ENCODE results near the gene RCBTB1.

Gene RCBTB1

GRCh38 chr13:49585220-49586157 lies at the start of gene RCBTB1:
Gene RCBTB1 (minus strand): TSS chr13:49585558. CDS start chr13:49567279, 18,279 bp downstream.
- DNase-seq (ENCODE audit: low spot score): peak; percentile 97
- TF ChIP-seq, protein P1, sequence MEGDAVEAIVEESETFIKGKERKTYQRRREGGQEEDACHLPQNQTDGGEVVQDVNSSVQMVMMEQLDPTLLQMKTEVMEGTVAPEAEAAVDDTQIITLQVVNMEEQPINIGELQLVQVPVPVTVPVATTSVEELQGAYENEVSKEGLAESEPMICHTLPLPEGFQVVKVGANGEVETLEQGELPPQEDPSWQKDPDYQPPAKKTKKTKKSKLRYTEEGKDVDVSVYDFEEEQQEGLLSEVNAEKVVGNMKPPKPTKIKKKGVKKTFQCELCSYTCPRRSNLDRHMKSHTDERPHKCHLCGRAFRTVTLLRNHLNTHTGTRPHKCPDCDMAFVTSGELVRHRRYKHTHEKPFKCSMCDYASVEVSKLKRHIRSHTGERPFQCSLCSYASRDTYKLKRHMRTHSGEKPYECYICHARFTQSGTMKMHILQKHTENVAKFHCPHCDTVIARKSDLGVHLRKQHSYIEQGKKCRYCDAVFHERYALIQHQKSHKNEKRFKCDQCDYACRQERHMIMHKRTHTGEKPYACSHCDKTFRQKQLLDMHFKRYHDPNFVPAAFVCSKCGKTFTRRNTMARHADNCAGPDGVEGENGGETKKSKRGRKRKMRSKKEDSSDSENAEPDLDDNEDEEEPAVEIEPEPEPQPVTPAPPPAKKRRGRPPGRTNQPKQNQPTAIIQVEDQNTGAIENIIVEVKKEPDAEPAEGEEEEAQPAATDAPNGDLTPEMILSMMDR (IDR thresholded peaks at IDR 0.05; ENCODE audit: extremely low read depth, missing control alignments): no peak

GRCh38 chr13:49633710-49634109 lies 48.4 kb upstream of the RCBTB1 start:
- TF ChIP-seq, protein P1 (IDR thresholded peaks at IDR 0.05; ENCODE audit: extremely low read depth, missing control alignments): no peak

DNA sequence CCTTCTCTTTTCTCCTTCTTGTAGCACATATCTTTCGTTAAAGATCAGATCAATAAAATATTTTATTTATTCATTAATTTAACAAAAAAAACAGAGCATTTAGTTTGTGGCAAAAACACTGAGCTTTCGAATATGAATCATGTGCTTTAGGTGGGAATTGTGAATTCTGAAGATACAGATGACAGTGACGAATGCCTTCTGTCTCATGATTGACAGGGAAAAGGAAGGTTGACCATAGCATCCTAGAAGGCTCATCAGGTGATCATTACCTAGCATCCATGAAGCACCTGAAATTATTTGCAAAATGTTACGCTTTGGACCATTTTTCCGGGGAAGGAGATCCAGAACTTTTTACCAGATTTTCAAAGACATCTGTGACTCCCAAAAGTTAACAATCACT lies 46.8 kb upstream of the RCBTB1 start:
- DNase-seq (ENCODE audit: low spot score): no peak
- TF ChIP-seq, protein P1 (IDR thresholded peaks at IDR 0.05; ENCODE audit: extremely low read depth, missing control alignments): no peak

More at GRCh38 chr13:49633710-49634109, 48.4 kb upstream of the RCBTB1 start:
- DNase-seq (ENCODE audit: low spot score): no peak

DNA sequence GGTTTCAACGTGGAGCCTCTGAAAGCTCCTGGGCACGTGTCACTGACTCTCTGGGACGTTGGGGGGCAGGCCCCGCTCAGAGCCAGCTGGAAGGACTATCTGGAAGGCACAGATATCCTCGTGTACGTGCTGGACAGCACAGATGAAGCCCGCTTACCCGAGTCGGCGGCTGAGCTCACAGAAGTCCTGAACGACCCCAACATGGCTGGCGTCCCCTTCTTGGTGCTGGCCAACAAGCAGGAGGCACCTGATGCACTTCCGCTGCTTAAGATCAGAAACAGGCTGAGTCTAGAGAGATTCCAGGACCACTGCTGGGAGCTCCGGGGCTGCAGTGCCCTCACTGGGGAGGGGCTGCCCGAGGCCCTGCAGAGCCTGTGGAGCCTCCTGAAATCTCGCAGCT lies 45.2 kb upstream of the RCBTB1 start:
- DNase-seq (ENCODE audit: low spot score): no peak
- TF ChIP-seq, protein P1 (IDR thresholded peaks at IDR 0.05; ENCODE audit: extremely low read depth, missing control alignments): no peak

- TF ChIP-seq, protein P1 (IDR thresholded peaks at IDR 0.05; ENCODE audit: extremely low read depth, missing control alignments): no peak
- no peak for DNase-seq (ENCODE audit: low spot score)
Observed at GRCh38 chr13:49629947-49630346, 44.6 kb upstream of the RCBTB1 start.

- DNase-seq (ENCODE audit: low spot score): no peak
- TF ChIP-seq, protein P1 (IDR thresholded peaks at IDR 0.05; ENCODE audit: extremely low read depth, missing control alignments): no peak
Observed at GRCh38 chr13:49629196-49629938, 44.0 kb upstream of the RCBTB1 start.
